ENCODE results near the gene AGBL4. TPM values are rescaled to one million over a fixed set of nuclear protein-coding genes. Genes with fewer than 3 reads are reported as not detected.

Gene AGBL4
- total RNA-seq, 5 donors from 2014 or later (not counting 1 experiment from before 2014, with no cell fraction given) = 0.58 TPM; not detected in 4

- H3K4me3 Mint-ChIP-seq = no peak overlapping the region
- Histone ChIP-seq H3K27ac (ENCODE audit: low read length) (no peak overlapping the region), H3K27me3 (replicated peaks in 1 of 2; ENCODE audit: control insufficient read depth in 2 of 2, extremely low read depth in 1 of 2, insufficient read depth in 2 of 2, low read length in 1 of 2) (no peaks in the 10 kb centered on the region), H3K9me3 (no peaks in the 10 kb centered on the region), H3K4me1 (ENCODE audit: control insufficient read depth in 1 of 2, extremely low read depth in 1 of 2, insufficient read depth in 2 of 2, low read length in 2 of 2) (no peaks in the 10 kb centered on the region), H3K4me3 (ENCODE audit: control insufficient read depth in 1 of 2, extremely low read depth in 1 of 2, low read length in 1 of 2) (no peak overlapping the region), H3K36me3 (ENCODE audit: control insufficient read depth in 2 of 2, extremely low read depth in 1 of 2, insufficient read depth in 1 of 2, low read length in 1 of 2) (peaks cover 0 to 7% of the 10 kb centered on the region in 2 donors)
- H3K27ac Mint-ChIP-seq = no peak overlapping the region
- CTCF ChIA-PET = no interaction called here
- peaks cover 14% of the 10 kb centered on the region for H3K36me3 Mint-ChIP-seq
- no peak for DNase-seq
- H3K9me3 Mint-ChIP-seq = no peaks in the 10 kb centered on the region
- WGBS (ENCODE audit: insufficient coverage) = 97% methylated on average over 4 of the region's 7 CpGs
- no peaks in the 10 kb centered on the region for H3K27me3 Mint-ChIP-seq
- no peaks in the 10 kb centered on the region for H3K4me1 Mint-ChIP-seq
- no peak for ATAC-seq (replicated peaks in 1 of 4)
- POLR2A ChIA-PET = no interaction called here
Measured at GRCh38 chr1:48741380-48741779, 1282.4 kb downstream of the AGBL4 start.

- 67% methylated on average over 1 of the region's 3 CpGs for WGBS (ENCODE audit: insufficient coverage)
- no peak overlapping the region for H3K27ac ChIP-seq (ENCODE audit: low read length)
- H3K27me3 Mint-ChIP-seq = no peaks in the 10 kb centered on the region
- no peaks in the 10 kb centered on the region for H3K4me1 Mint-ChIP-seq
- no peak for DNase-seq
- POLR2A ChIA-PET = no interaction called here
- H3K4me3 ChIP-seq (ENCODE audit: control insufficient read depth in 1 of 2, extremely low read depth in 1 of 2, low read length in 1 of 2) = no peak overlapping the region
- peaks cover 0 to 7% of the 10 kb centered on the region in 2 donors for H3K36me3 ChIP-seq (ENCODE audit: control insufficient read depth in 2 of 2, extremely low read depth in 1 of 2, insufficient read depth in 1 of 2, low read length in 1 of 2)
- no peaks in the 10 kb centered on the region for H3K27me3 ChIP-seq (replicated peaks in 1 of 2; ENCODE audit: control insufficient read depth in 2 of 2, extremely low read depth in 1 of 2, insufficient read depth in 2 of 2, low read length in 1 of 2)
- peaks cover 15% of the 10 kb centered on the region for H3K36me3 Mint-ChIP-seq
- H3K27ac Mint-ChIP-seq = no peak overlapping the region
- H3K9me3 Mint-ChIP-seq = no peaks in the 10 kb centered on the region
- no peaks in the 10 kb centered on the region for H3K9me3 ChIP-seq
- H3K4me3 Mint-ChIP-seq = no peak overlapping the region
- no peaks in the 10 kb centered on the region for H3K4me1 ChIP-seq (ENCODE audit: control insufficient read depth in 1 of 2, extremely low read depth in 1 of 2, insufficient read depth in 2 of 2, low read length in 2 of 2)
- CTCF ChIA-PET = no interaction called here
- no peak for ATAC-seq (replicated peaks in 1 of 4)
Measured at GRCh38 chr1:48740621-48741020, 1283.1 kb downstream of the AGBL4 start.

GRCh38 chr1:48739091-48739490 lies 1284.7 kb downstream of the AGBL4 start:
- 75% methylated on average over 3 of the region's 3 CpGs for WGBS (ENCODE audit: insufficient coverage)
- Histone ChIP-seq H3K27ac (ENCODE audit: low read length) (no peak overlapping the region), H3K27me3 (replicated peaks in 1 of 2; ENCODE audit: control insufficient read depth in 2 of 2, extremely low read depth in 1 of 2, insufficient read depth in 2 of 2, low read length in 1 of 2) (no peaks in the 10 kb centered on the region), H3K4me3 (ENCODE audit: control insufficient read depth in 1 of 2, extremely low read depth in 1 of 2, low read length in 1 of 2) (no peak overlapping the region), H3K4me1 (ENCODE audit: control insufficient read depth in 1 of 2, extremely low read depth in 1 of 2, insufficient read depth in 2 of 2, low read length in 2 of 2) (no peaks in the 10 kb centered on the region), H3K36me3 (ENCODE audit: control insufficient read depth in 2 of 2, extremely low read depth in 1 of 2, insufficient read depth in 1 of 2, low read length in 1 of 2) (peaks cover 3 to 10% of the 10 kb centered on the region in 2 donors), H3K9me3 (no peaks in the 10 kb centered on the region)
- Mint-ChIP-seq H3K27me3 (no peaks in the 10 kb centered on the region), H3K27ac (no peak overlapping the region), H3K36me3 (peaks cover 14% of the 10 kb centered on the region), H3K9me3 (no peaks in the 10 kb centered on the region), H3K4me1 (no peaks in the 10 kb centered on the region), H3K4me3 (no peak overlapping the region)
- ChIA-PET POLR2A (no interaction called here), CTCF (no interaction called here)
- DNase-seq = no peak
- no peak for ATAC-seq (replicated peaks in 1 of 4)

GRCh38 chr1:48738356-48738755 lies 1285.4 kb downstream of the AGBL4 start:
- no peaks in the 10 kb centered on the region for H3K4me1 Mint-ChIP-seq
- Histone ChIP-seq H3K27me3 (replicated peaks in 1 of 2; ENCODE audit: control insufficient read depth in 2 of 2, extremely low read depth in 1 of 2, insufficient read depth in 2 of 2, low read length in 1 of 2) (no peaks in the 10 kb centered on the region), H3K4me3 (ENCODE audit: control insufficient read depth in 1 of 2, extremely low read depth in 1 of 2, low read length in 1 of 2) (no peak overlapping the region), H3K4me1 (ENCODE audit: control insufficient read depth in 1 of 2, extremely low read depth in 1 of 2, insufficient read depth in 2 of 2, low read length in 2 of 2) (no peaks in the 10 kb centered on the region), H3K9me3 (no peaks in the 10 kb centered on the region), H3K27ac (ENCODE audit: low read length) (no peak overlapping the region), H3K36me3 (ENCODE audit: control insufficient read depth in 2 of 2, extremely low read depth in 1 of 2, insufficient read depth in 1 of 2, low read length in 1 of 2) (peaks cover 3 to 12% of the 10 kb centered on the region in 2 donors)
- POLR2A ChIA-PET = no interaction called here
- peaks cover 17% of the 10 kb centered on the region for H3K36me3 Mint-ChIP-seq
- H3K4me3 Mint-ChIP-seq = no peak overlapping the region
- DNase-seq (no peak), ATAC-seq (replicated peaks in 1 of 4) (no peak)
- WGBS (ENCODE audit: insufficient coverage) = 100% methylated on average over 1 of the region's 4 CpGs
- CTCF ChIA-PET = no interaction called here
- H3K27ac Mint-ChIP-seq = no peak overlapping the region
- no peaks in the 10 kb centered on the region for H3K27me3 Mint-ChIP-seq
- no peaks in the 10 kb centered on the region for H3K9me3 Mint-ChIP-seq

GRCh38 chr1:48735796-48736195 lies 1288.0 kb downstream of the AGBL4 start:
- ATAC-seq (replicated peaks in 1 of 4) = no peak
- H3K27ac Mint-ChIP-seq = no peak overlapping the region
- no peaks in the 10 kb centered on the region for H3K4me1 Mint-ChIP-seq

GRCh38 chr1:48730164-48730910 lies 1293.4 kb downstream of the AGBL4 start:
- POLR2A ChIA-PET = no interaction called here
- DNase-seq (no peak), ATAC-seq (replicated peaks in 1 of 4) (no peak)
- H3K4me3 ChIP-seq (ENCODE audit: control insufficient read depth in 1 of 2, extremely low read depth in 1 of 2, low read length in 1 of 2) = no peak overlapping the region
- CTCF ChIA-PET = interaction anchor here in 1 of 2 donors (0.6 kb wide), 1 partner anchor 32 kb away, joined by 3 read pairs; no protein-coding TSS in a partner anchor
- Mint-ChIP-seq H3K27me3 (no peaks in the 10 kb centered on the region), H3K9me3 (no peaks in the 10 kb centered on the region), H3K36me3 (peaks cover 7% of the 10 kb centered on the region), H3K4me3 (no peak overlapping the region), H3K27ac (no peak overlapping the region), H3K4me1 (peaks cover 0 to 7% (median 4%) of the 10 kb centered on the region in 3 donors)
- H3K27ac ChIP-seq (ENCODE audit: low read length) = no peak overlapping the region
- 52% methylated on average over 4 of the region's 10 CpGs for WGBS (ENCODE audit: insufficient coverage)
- H3K27me3 ChIP-seq (replicated peaks in 1 of 2; ENCODE audit: control insufficient read depth in 2 of 2, extremely low read depth in 1 of 2, insufficient read depth in 2 of 2, low read length in 1 of 2) = no peaks in the 10 kb centered on the region
- H3K4me1 ChIP-seq (ENCODE audit: control insufficient read depth in 1 of 2, extremely low read depth in 1 of 2, insufficient read depth in 2 of 2, low read length in 2 of 2) = no peaks in the 10 kb centered on the region
- peaks cover 3 to 8% of the 10 kb centered on the region in 2 donors for H3K36me3 ChIP-seq (ENCODE audit: control insufficient read depth in 2 of 2, extremely low read depth in 1 of 2, insufficient read depth in 1 of 2, low read length in 1 of 2)
- no peaks in the 10 kb centered on the region for H3K9me3 ChIP-seq

More at GRCh38 chr1:48735796-48736195, 1288.0 kb downstream of the AGBL4 start:
- CTCF ChIA-PET = no interaction called here
- Mint-ChIP-seq H3K9me3 (no peaks in the 10 kb centered on the region), H3K4me3 (no peak overlapping the region), H3K27me3 (no peaks in the 10 kb centered on the region), H3K36me3 (peaks cover 17% of the 10 kb centered on the region)
- Histone ChIP-seq H3K27me3 (replicated peaks in 1 of 2; ENCODE audit: control insufficient read depth in 2 of 2, extremely low read depth in 1 of 2, insufficient read depth in 2 of 2, low read length in 1 of 2) (no peaks in the 10 kb centered on the region), H3K9me3 (no peaks in the 10 kb centered on the region), H3K27ac (ENCODE audit: low read length) (no peak overlapping the region), H3K4me3 (ENCODE audit: control insufficient read depth in 1 of 2, extremely low read depth in 1 of 2, low read length in 1 of 2) (no peak overlapping the region), H3K4me1 (ENCODE audit: control insufficient read depth in 1 of 2, extremely low read depth in 1 of 2, insufficient read depth in 2 of 2, low read length in 2 of 2) (no peaks in the 10 kb centered on the region), H3K36me3 (ENCODE audit: control insufficient read depth in 2 of 2, extremely low read depth in 1 of 2, insufficient read depth in 1 of 2, low read length in 1 of 2) (peaks cover 3 to 12% of the 10 kb centered on the region in 2 donors)
- DNase-seq = no peak
- WGBS (ENCODE audit: insufficient coverage) = 87% methylated on average over 6 of the region's 6 CpGs
- POLR2A ChIA-PET = no interaction called here
